ENCODE measurements around the gene UBLCP1. TPM values are rescaled to one million over a fixed set of nuclear protein-coding genes. Genes with fewer than 3 reads are reported as not detected.

UBLCP1 gene
- total RNA-seq, 1 experiment from 2014 or later, result 32.9 TPM

GRCh38 chr5:159324986-159325385, 61.9 kb downstream of the UBLCP1 start:
- ChIA-PET CTCF (interaction anchor here (1.2 to 1.4 kb wide), 2 partner anchors 8 to 168 kb away, joined by 5 read pairs; no protein-coding TSS in a partner anchor), POLR2A (no interaction called here), RAD21 (ENCODE audit: low non-redundant PET in 1 of 2, low total read pairs in 2 of 2, uncharacterized antibody in 2 of 2, unreplicated experiment in 2 of 2) (no interaction called here)
- H3K36me3 ChIP-seq (ENCODE audit: control insufficient read depth in 1 of 2, insufficient read depth in 2 of 2, low read length in 2 of 2), result no peaks in the 10 kb centered on the region
- no peaks in the 10 kb centered on the region; the same call in 1 of the 2 replicates for H3K27me3 ChIP-seq (ENCODE audit: insufficient read depth, low read length)
- H2AFZ ChIP-seq (ENCODE audit: low read depth, low read length, poor library complexity, severe bottlenecking), result no peak overlapping the region
- DNase-seq (ENCODE audit: low read depth, low spot score), result no peak
- TF ChIP-seq POLR2AphosphoS5 (IDR thresholded peaks at IDR 0.05; ENCODE audit: low read depth, low read length) (no peak), ELF1 (IDR thresholded peaks at IDR 0.05; ENCODE audit: borderline replicate concordance, low read depth) (no peak), TCF7L2 (IDR thresholded peaks at IDR 0.05; ENCODE audit: borderline replicate concordance, extremely low read depth, insufficient read depth, insufficient read length) (no peak), RAD21 (IDR thresholded peaks at IDR 0.05; ENCODE audit: low read depth) (no peak), JUND (IDR thresholded peaks at IDR 0.05) (no peak), FOSL1 (IDR thresholded peaks at IDR 0.05; ENCODE audit: low read depth) (no peak), ZFX (IDR thresholded peaks at IDR 0.05) (no peak)
- TF ChIP-seq, protein P1, sequence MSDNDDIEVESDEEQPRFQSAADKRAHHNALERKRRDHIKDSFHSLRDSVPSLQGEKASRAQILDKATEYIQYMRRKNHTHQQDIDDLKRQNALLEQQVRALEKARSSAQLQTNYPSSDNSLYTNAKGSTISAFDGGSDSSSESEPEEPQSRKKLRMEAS (IDR thresholded peaks at IDR 0.05), result no peak
- TF ChIP-seq, protein P2, sequence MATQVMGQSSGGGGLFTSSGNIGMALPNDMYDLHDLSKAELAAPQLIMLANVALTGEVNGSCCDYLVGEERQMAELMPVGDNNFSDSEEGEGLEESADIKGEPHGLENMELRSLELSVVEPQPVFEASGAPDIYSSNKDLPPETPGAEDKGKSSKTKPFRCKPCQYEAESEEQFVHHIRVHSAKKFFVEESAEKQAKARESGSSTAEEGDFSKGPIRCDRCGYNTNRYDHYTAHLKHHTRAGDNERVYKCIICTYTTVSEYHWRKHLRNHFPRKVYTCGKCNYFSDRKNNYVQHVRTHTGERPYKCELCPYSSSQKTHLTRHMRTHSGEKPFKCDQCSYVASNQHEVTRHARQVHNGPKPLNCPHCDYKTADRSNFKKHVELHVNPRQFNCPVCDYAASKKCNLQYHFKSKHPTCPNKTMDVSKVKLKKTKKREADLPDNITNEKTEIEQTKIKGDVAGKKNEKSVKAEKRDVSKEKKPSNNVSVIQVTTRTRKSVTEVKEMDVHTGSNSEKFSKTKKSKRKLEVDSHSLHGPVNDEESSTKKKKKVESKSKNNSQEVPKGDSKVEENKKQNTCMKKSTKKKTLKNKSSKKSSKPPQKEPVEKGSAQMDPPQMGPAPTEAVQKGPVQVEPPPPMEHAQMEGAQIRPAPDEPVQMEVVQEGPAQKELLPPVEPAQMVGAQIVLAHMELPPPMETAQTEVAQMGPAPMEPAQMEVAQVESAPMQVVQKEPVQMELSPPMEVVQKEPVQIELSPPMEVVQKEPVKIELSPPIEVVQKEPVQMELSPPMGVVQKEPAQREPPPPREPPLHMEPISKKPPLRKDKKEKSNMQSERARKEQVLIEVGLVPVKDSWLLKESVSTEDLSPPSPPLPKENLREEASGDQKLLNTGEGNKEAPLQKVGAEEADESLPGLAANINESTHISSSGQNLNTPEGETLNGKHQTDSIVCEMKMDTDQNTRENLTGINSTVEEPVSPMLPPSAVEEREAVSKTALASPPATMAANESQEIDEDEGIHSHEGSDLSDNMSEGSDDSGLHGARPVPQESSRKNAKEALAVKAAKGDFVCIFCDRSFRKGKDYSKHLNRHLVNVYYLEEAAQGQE (IDR thresholded peaks at IDR 0.05; ENCODE audit: low read depth), result no peak
- H3K9me2 ChIP-seq (ENCODE audit: insufficient read depth), result no peaks in the 10 kb centered on the region
- no peaks in the 10 kb centered on the region for H4K20me1 ChIP-seq (ENCODE audit: insufficient read depth)
- H3K4me3 ChIP-seq (replicated peaks in 1 of 2; ENCODE audit: low read depth in 1 of 2, low read length in 2 of 2), result no peak overlapping the region
- H3K4me1 ChIP-seq (ENCODE audit: control insufficient read depth in 1 of 2, insufficient read depth in 2 of 2, low read length in 2 of 2), result no peaks in the 10 kb centered on the region
- intact Hi-C loops (cut with micrococcal nuclease), result no loop called here
- H3K79me2 ChIP-seq (ENCODE audit: insufficient read depth, low read length), result no peaks in the 10 kb centered on the region
- H3K9ac ChIP-seq (ENCODE audit: low read length), result no peak overlapping the region
- no peak overlapping the region for H3K27ac ChIP-seq (ENCODE audit: low read depth, low read length)
- ATAC-seq, result no peak
- H3K4me2 ChIP-seq (ENCODE audit: low read length), result no peak overlapping the region
- H3K9me3 ChIP-seq (ENCODE audit: control insufficient read depth in 1 of 2, insufficient read depth in 1 of 2, low read depth in 1 of 2, low read length in 2 of 2), result no peaks in the 10 kb centered on the region
- BruUV-seq (replicated peaks), result no TSS peak

Measured in HCT116 (cell line).